ENCODE data around the gene STARD9.

The STARD9 gene

GRCh38 chr15:42628761-42629160, 53.4 kb downstream of the STARD9 start:
- no peak overlapping the region for H3K27ac ChIP-seq (ENCODE audit: low read depth, low read length)

GRCh38 chr15:42632105-42632675, 56.8 kb downstream of the STARD9 start:
- Histone ChIP-seq H3K4me1 (ENCODE audit: control insufficient read depth, insufficient read depth, low read length) (no peaks in the 10 kb centered on the region), H3K27me3 (ENCODE audit: control insufficient read depth, insufficient read depth, low read length) (no peaks in the 10 kb centered on the region), H3K4me3 (ENCODE audit: low read depth, low read length) (no peak overlapping the region), H3K36me3 (ENCODE audit: control insufficient read depth, insufficient read depth, low read length) (peaks cover 4% of the 10 kb centered on the region; the same call in 1 of the 2 replicates), H3K9ac (ENCODE audit: low read length) (no peak overlapping the region), H3K9me3 (ENCODE audit: control insufficient read depth, insufficient read depth, low read depth, low read length) (peaks cover 2% of the 10 kb centered on the region; the same call in 1 of the 2 replicates), H3K27ac (ENCODE audit: low read depth, low read length) (no peak overlapping the region)

More at GRCh38 chr15:42628761-42629160, 53.4 kb downstream of the STARD9 start:
- Histone ChIP-seq H3K27me3 (ENCODE audit: control insufficient read depth, insufficient read depth, low read length) (no peaks in the 10 kb centered on the region), H3K36me3 (ENCODE audit: control insufficient read depth, insufficient read depth, low read length) (no peaks in the 10 kb centered on the region), H3K9me3 (ENCODE audit: control insufficient read depth, insufficient read depth, low read depth, low read length) (peaks cover 2% of the 10 kb centered on the region; the same call in 1 of the 2 replicates), H3K4me1 (ENCODE audit: control insufficient read depth, insufficient read depth, low read length) (no peaks in the 10 kb centered on the region), H3K4me3 (ENCODE audit: low read depth, low read length) (no peak overlapping the region), H3K9ac (ENCODE audit: low read length) (no peak overlapping the region)

- no peaks in the 10 kb centered on the region for H3K9me3 ChIP-seq (ENCODE audit: control insufficient read depth, insufficient read depth, low read depth, low read length)
- H3K4me1 ChIP-seq (ENCODE audit: control insufficient read depth, insufficient read depth, low read length), result no peaks in the 10 kb centered on the region
- no peak overlapping the region for H3K9ac ChIP-seq (ENCODE audit: low read length)
- H3K27me3 ChIP-seq (ENCODE audit: control insufficient read depth, insufficient read depth, low read length), result no peaks in the 10 kb centered on the region
- no peak overlapping the region for H3K4me3 ChIP-seq (ENCODE audit: low read depth, low read length)
- no peak overlapping the region for H3K27ac ChIP-seq (ENCODE audit: low read depth, low read length)
- H3K36me3 ChIP-seq (ENCODE audit: control insufficient read depth, insufficient read depth, low read length), result peaks cover 13% of the 10 kb centered on the region
Observed at GRCh38 chr15:42640109-42640508, 64.7 kb downstream of the STARD9 start.

- no peaks in the 10 kb centered on the region for H3K9me3 ChIP-seq (ENCODE audit: control insufficient read depth, insufficient read depth, low read depth, low read length)
- no peaks in the 10 kb centered on the region for H3K36me3 ChIP-seq (ENCODE audit: control insufficient read depth, insufficient read depth, low read length)
- no peaks in the 10 kb centered on the region for H3K27me3 ChIP-seq (ENCODE audit: control insufficient read depth, insufficient read depth, low read length)
Observed at GRCh38 chr15:42650208-42651066, 75.0 kb downstream of the STARD9 start.

DNA sequence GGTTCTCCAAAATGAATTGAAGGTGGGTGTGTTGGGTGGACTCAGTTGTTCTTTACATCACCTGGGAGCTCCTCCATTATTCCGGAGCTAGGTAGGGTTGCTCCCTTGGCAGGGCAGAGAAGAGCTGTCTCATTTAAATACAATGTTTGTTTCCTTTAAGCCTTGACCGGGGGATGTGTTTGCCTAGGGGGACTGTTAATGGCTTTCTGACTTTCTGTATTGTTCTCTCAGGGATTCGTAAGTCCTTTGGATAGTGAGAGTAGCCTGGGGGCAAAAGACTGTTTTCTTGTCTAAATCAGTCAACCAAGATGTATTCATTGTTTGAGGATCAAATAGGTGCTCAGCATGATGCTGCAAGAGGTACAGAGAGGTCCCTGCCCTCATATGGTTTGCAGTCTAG, 90.4 kb downstream of the STARD9 start:
- Histone ChIP-seq H3K36me3 (ENCODE audit: control insufficient read depth, insufficient read depth, low read length) (peaks cover 12% of the 10 kb centered on the region), H3K27me3 (ENCODE audit: control insufficient read depth, insufficient read depth, low read length) (no peaks in the 10 kb centered on the region), H3K4me1 (ENCODE audit: control insufficient read depth, insufficient read depth, low read length) (no peaks in the 10 kb centered on the region), H3K9ac (ENCODE audit: low read length) (no peak overlapping the region), H3K27ac (ENCODE audit: low read depth, low read length) (no peak overlapping the region), H3K4me3 (ENCODE audit: low read depth, low read length) (no peak overlapping the region), H3K9me3 (ENCODE audit: control insufficient read depth, insufficient read depth, low read depth, low read length) (no peaks in the 10 kb centered on the region)

More at GRCh38 chr15:42650208-42651066, 75.0 kb downstream of the STARD9 start:
- Histone ChIP-seq H3K4me1 (ENCODE audit: control insufficient read depth, insufficient read depth, low read length) (no peaks in the 10 kb centered on the region), H3K4me3 (ENCODE audit: low read depth, low read length) (no peak overlapping the region), H3K27ac (ENCODE audit: low read depth, low read length) (no peak overlapping the region), H3K9ac (ENCODE audit: low read length) (no peak overlapping the region)

GRCh38 chr15:42667855-42668254, 92.4 kb downstream of the STARD9 start:
- no peak overlapping the region for H3K9ac ChIP-seq (ENCODE audit: low read length)
- no peaks in the 10 kb centered on the region for H3K9me3 ChIP-seq (ENCODE audit: control insufficient read depth, insufficient read depth, low read depth, low read length)
- no peaks in the 10 kb centered on the region for H3K27me3 ChIP-seq (ENCODE audit: control insufficient read depth, insufficient read depth, low read length)
- no peak overlapping the region for H3K27ac ChIP-seq (ENCODE audit: low read depth, low read length)
- peaks cover 12% of the 10 kb centered on the region for H3K36me3 ChIP-seq (ENCODE audit: control insufficient read depth, insufficient read depth, low read length)
- H3K4me1 ChIP-seq (ENCODE audit: control insufficient read depth, insufficient read depth, low read length), result peaks cover 5% of the 10 kb centered on the region; the same call in 1 of the 2 replicates
- H3K4me3 ChIP-seq (ENCODE audit: low read depth, low read length), result no peak overlapping the region

- no peak overlapping the region for H3K9ac ChIP-seq (ENCODE audit: low read length)
- no peaks in the 10 kb centered on the region for H3K9me3 ChIP-seq (ENCODE audit: control insufficient read depth, insufficient read depth, low read depth, low read length)
- H3K36me3 ChIP-seq (ENCODE audit: control insufficient read depth, insufficient read depth, low read length), result peaks cover 12% of the 10 kb centered on the region
- H3K4me3 ChIP-seq (ENCODE audit: low read depth, low read length), result no peak overlapping the region
- H3K27ac ChIP-seq (ENCODE audit: low read depth, low read length), result no peak overlapping the region
- H3K27me3 ChIP-seq (ENCODE audit: control insufficient read depth, insufficient read depth, low read length), result no peaks in the 10 kb centered on the region
- peaks cover 5% of the 10 kb centered on the region; the same call in 1 of the 2 replicates for H3K4me1 ChIP-seq (ENCODE audit: control insufficient read depth, insufficient read depth, low read length)
Observed at GRCh38 chr15:42670451-42670850, 95.0 kb downstream of the STARD9 start.

- H3K4me1 ChIP-seq (ENCODE audit: control insufficient read depth, insufficient read depth, low read length), result peaks cover 5% of the 10 kb centered on the region; the same call in 1 of the 2 replicates
- H3K9me3 ChIP-seq (ENCODE audit: control insufficient read depth, insufficient read depth, low read depth, low read length), result no peaks in the 10 kb centered on the region
Observed at GRCh38 chr15:42672444-42672843, 97.0 kb downstream of the STARD9 start.

DNA sequence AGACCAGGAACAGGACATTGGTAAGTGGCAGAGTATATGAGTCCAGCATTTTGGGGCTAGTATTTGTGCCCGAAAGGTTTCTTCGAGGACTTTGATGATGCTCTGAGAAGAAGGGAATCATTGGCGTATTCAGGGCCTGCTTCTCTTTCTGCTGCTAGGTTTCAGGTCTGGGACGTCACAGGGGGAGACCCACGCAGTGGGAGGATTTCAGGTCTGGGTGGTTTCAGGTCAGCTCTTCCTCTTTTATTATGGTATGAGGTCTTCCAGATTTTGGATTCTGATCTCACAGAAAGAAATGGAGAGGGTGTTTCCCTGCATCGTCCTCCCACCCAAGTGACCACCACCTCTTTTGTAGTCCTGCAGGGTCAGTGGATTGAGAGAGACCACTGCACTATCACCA, 99.1 kb downstream of the STARD9 start:
- Histone ChIP-seq H3K27me3 (ENCODE audit: control insufficient read depth, insufficient read depth, low read length) (no peaks in the 10 kb centered on the region), H3K4me3 (ENCODE audit: low read depth, low read length) (no peak overlapping the region), H3K36me3 (ENCODE audit: control insufficient read depth, insufficient read depth, low read length) (peaks cover 16% of the 10 kb centered on the region), H3K27ac (ENCODE audit: low read depth, low read length) (no peak overlapping the region), H3K4me1 (ENCODE audit: control insufficient read depth, insufficient read depth, low read length) (peaks cover 5% of the 10 kb centered on the region; the same call in 1 of the 2 replicates), H3K9me3 (ENCODE audit: control insufficient read depth, insufficient read depth, low read depth, low read length) (no peaks in the 10 kb centered on the region), H3K9ac (ENCODE audit: low read length) (no peak overlapping the region)

More at GRCh38 chr15:42672444-42672843, 97.0 kb downstream of the STARD9 start:
- no peak overlapping the region for H3K4me3 ChIP-seq (ENCODE audit: low read depth, low read length)
- peaks cover 20% of the 10 kb centered on the region for H3K36me3 ChIP-seq (ENCODE audit: control insufficient read depth, insufficient read depth, low read length)
- no peak overlapping the region for H3K9ac ChIP-seq (ENCODE audit: low read length)
- H3K27me3 ChIP-seq (ENCODE audit: control insufficient read depth, insufficient read depth, low read length), result no peaks in the 10 kb centered on the region
- no peak overlapping the region for H3K27ac ChIP-seq (ENCODE audit: low read depth, low read length)

- H3K9me3 ChIP-seq (ENCODE audit: control insufficient read depth, insufficient read depth, low read depth, low read length), result no peaks in the 10 kb centered on the region
- H3K27ac ChIP-seq (ENCODE audit: low read depth, low read length), result no peak overlapping the region
- peaks cover 15% of the 10 kb centered on the region for H3K36me3 ChIP-seq (ENCODE audit: control insufficient read depth, insufficient read depth, low read length)
- peaks cover 5% of the 10 kb centered on the region; the same call in 1 of the 2 replicates for H3K4me1 ChIP-seq (ENCODE audit: control insufficient read depth, insufficient read depth, low read length)
- no peak overlapping the region for H3K9ac ChIP-seq (ENCODE audit: low read length)
- H3K27me3 ChIP-seq (ENCODE audit: control insufficient read depth, insufficient read depth, low read length), result no peaks in the 10 kb centered on the region
- no peak overlapping the region for H3K4me3 ChIP-seq (ENCODE audit: low read depth, low read length)
Observed at GRCh38 chr15:42675021-42675420, 99.6 kb downstream of the STARD9 start.
